ENCODE results near the gene SCYGR7. TPM values are rescaled to one million over a fixed set of nuclear protein-coding genes. Genes with fewer than 3 reads are reported as not detected.
A peak's percentile ranks its signal among the peaks of the same experiment; 100 is the strongest.
"Not testable (repeated sequence)": the region's sequence is repeated elsewhere in the genome, so short reads cannot be mapped to it uniquely, and the experiment has no call there.

The SCYGR7 gene, protein sequence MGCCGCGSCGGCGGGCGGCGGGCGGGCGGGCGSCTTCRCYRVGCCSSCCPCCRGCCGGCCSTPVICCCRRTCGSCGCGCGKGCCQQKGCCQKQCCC
- polyA plus RNA-seq (ENCODE audit: insufficient read length), result not detected

DNA sequence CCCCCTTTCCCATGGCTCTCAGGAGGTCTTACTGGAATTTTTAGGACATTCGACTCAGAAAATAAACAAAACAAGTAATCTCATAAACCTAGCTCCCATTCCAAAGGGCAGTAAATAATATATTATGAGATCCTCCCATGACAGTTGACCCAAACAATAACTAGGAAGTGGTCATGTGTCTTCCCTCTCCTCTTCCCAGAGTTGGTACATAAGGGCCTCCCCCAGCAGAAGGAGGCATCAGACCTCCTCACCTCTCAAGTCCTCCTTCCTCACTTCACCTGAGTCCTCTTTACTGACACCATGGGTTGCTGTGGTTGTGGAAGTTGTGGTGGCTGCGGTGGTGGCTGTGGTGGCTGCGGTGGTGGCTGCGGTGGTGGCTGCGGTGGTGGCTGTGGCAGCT lies at the start of gene SCYGR7:
SCYGR7 (plus strand) TSS at position 301 of the 400 bp plus-strand sequence; CDS start at position 301, 0 bp downstream.
- no peak for DNase-seq (ENCODE audit: low read depth)

DNA sequence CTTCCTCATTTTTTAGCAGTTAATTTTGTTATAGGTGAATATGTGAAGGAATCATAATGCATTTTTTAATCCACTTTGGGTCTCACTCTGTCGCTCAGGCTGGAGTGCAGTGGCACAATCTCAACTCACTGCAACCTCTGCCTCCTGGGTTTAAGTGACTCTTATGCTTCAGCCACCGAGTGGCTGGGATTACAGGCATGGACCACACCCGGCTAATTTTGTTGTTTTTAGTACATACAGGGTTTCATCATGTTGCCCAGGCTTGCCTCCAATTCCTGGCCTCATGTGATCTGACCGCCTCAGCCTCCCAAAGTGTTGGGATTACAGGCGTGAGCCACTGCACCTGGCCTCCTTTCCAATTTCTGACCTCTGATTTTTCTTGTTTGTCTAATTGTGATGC lies 43.9 kb upstream of the SCYGR7 start:
- no peak for DNase-seq (ENCODE audit: low read depth)

- no peak for DNase-seq (ENCODE audit: low read depth)
These were observed 40.9 kb upstream of the SCYGR7 start for GRCh38 chr2:227687189-227687588.

DNA sequence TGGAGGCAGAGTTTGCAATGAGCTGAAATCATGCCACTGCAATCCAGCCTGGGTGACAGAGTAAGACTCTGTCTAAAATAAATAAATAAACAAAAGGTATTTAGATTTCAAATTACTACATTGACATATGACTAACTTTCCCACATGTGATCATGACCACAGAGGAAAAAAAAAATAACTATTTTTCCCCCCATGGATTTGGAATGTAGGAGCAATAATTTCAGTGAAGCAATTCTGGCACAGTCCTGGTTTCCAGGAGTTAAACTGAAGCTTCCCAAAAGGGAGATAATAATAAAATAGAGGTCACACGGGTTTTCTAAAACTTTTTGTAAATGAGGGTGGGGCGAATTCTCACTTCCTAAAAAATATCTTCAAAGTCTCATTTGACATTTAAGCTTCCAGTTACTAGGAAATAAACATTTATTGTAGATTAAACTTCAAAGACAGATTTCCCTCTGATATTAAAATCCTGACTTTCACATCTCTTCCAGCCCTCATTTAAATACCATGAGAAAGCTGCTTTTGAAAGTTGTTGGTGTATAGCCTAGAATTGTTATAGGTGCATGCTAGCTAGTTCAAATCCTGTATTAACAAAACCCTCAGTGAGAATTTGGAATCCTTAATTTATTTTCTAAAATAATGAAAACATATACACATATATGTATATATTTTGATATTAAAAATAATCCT lies 31.0 kb upstream of the SCYGR7 start:
- no peak for DNase-seq (ENCODE audit: low read depth)

GRCh38 chr2:227701556-227701955 lies 26.6 kb upstream of the SCYGR7 start:
- DNase-seq (ENCODE audit: low read depth), result no peak

GRCh38 chr2:227703280-227703732 lies 24.8 kb upstream of the SCYGR7 start:
- no peak for DNase-seq (ENCODE audit: low read depth)

GRCh38 chr2:227703961-227704360 lies 24.2 kb upstream of the SCYGR7 start:
- no peak for DNase-seq (ENCODE audit: low read depth)

- DNase-seq (ENCODE audit: low read depth), result no peak
These were observed 21.3 kb upstream of the SCYGR7 start for GRCh38 chr2:227706859-227707258.

DNA sequence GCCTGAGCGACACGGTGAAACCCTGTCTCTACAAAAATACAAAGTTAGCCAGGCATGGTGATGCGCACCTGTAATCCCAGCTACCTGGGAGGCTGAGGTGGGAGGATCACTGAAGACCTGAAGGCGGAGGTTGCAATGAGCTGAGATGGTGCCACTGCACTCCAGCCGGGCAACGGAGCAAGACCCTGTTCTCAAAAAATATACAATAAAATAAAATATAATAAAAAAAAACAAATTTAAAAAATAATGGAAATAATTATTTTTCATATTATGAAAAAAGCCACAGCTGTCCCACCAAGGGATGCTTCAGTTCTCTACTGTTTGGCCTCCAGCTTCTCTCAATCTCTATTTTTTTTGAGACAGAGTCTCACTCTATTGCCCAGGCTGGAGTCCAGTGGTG lies 20.7 kb upstream of the SCYGR7 start:
- no peak for DNase-seq (ENCODE audit: low read depth)

GRCh38 chr2:227710986-227711385 lies 17.1 kb upstream of the SCYGR7 start:
- no peak for DNase-seq (ENCODE audit: low read depth)

DNA sequence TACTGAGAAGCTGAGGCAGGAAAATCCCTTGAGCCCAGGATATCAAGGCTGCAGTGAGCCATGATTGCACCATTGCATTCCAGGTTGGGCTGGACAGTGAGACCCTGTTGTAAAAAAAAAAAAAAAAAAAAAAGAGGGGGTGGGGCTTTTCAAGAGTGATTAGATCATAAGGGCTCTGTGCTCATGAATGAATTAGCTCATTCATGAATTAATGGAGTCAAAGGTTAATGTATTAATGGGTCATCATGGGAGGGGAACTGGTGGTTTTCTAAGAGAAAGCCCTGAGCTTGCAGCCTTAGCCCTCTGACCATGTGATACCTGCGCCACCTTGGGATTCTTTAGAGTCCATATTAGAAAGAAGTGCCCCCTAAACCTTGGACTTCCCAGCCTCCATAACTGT lies 14.8 kb upstream of the SCYGR7 start:
- no peak for DNase-seq (ENCODE audit: low read depth)

DNA sequence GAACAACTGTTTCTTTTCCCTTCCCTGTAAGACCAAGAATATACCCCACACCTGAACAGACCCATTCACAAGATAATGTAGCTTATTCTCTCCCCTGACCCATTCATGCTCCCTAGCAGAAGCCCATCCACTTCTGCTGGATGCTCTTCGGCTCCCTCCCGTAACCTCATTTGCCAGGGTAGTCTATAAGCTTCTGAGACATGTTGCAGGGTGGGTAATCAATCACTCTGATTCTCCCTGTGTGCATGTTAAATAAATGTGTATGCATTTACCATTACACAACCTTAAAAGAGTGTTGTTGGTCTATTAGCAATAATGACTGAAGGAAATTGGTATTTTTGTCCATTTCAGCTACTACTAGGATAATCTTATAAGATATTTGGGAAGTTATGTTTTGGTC lies 11.6 kb upstream of the SCYGR7 start:
- DNase-seq (ENCODE audit: low read depth), result no peak

DNA sequence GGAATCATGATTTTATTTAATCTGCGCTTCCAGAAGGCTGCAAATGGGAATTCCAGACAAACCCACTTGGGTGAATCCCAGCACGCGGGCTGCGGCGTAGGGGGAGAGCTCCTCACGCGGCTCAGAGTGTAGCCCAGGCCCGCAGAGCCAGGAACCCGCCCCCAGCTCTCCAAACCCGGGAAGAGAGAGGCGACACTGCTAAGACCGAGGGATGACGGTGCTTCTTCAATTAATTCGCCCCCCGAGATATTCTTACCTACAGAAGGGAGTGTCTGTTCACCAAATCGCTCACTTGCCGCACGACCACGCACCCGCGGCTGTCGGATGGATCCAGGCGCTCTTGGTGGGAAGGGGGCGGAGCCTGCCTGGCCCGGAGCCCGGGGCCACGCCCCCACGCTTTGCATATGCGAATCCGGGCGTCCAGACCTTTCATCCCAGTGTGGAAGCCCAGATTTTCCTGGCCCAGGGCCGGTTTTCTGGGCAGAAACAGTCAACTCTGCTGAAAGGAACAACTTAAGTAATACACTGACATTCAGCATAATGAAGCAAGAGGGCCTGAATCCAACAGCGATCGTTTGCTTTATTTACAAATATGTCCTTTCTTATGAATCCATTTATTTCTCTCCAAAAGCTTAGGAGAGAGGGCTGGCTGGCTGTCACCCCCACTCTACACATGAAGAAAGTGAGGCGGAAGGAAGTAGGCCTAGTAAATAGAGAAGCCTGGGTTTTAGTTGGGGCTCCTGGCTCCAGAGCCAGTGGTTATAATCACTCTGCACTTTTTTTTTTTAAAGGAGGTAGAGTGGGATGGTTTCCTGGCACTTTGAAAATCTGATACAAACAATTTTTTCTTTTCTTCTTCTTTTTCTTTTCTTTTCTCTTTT lies 10.2 kb upstream of the SCYGR7 start, which contains the start of gene SLC19A3:
SLC19A3 (minus strand) TSS at position 342 of the 881 bp plus-strand sequence. CDS start 15,710 bp downstream, outside the sequence.
- DNase-seq (ENCODE audit: low read depth), result peak; percentile 89

DNA sequence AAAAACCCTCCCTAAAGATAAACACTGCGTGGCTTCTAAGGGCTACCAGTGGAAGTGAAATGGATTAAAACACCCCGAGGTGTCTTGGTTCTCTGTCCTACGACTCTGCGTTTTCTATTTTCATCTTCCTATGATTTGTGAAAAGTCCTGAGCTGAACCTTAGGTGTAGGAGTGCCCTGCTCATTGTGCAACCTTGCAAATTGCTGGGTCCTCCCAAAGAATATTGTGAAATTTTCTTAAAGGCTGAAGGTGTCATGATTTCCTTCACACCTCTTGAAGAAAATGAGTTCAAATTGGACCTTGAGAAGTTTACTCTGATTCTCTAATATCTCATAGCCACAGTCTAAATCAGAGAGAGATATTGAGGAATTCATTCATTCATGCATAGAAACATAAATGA lies 8.5 kb upstream of the SCYGR7 start:
- DNase-seq (ENCODE audit: low read depth), result no peak

DNA sequence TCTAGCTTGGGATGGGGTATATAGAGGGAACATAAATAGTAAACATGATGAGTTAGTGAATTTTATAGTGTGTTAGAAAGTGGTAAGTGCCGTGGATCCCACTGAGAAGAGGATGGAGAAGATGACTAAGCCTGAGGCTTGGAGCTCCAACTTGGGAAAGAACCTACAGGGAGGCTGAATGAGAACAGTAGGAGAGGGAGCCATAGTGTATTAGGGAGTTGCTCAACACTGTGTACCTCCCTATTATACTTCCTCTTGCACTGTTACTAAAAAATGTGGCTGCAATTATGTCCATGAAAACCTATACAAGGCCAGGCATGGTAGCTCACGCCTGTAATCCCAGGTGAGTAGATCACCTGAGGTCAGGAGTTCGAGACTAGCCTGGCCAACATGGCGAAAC lies 7.5 kb upstream of the SCYGR7 start:
- no peak for DNase-seq (ENCODE audit: low read depth)

DNA sequence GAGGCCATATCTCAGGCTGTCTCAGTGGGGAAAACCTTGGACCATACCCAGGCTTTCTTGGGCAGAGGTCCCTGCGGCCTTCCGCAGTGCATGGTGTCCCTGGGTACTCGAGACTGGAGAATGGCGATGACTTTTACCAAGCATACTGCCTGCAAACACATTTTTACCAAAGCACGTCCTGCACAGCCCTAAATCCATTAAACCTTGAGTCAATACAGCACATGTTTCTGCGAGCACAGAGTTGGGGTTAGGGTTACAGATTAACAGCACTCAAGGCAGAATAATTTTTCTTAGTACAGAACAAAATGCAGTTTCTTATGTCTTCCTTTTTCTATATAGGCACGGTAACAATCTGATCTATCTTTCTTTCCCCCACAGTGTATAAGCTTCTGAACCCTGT lies 5.3 kb upstream of the SCYGR7 start:
- not testable (repeated sequence) for DNase-seq (ENCODE audit: low read depth)

DNA sequence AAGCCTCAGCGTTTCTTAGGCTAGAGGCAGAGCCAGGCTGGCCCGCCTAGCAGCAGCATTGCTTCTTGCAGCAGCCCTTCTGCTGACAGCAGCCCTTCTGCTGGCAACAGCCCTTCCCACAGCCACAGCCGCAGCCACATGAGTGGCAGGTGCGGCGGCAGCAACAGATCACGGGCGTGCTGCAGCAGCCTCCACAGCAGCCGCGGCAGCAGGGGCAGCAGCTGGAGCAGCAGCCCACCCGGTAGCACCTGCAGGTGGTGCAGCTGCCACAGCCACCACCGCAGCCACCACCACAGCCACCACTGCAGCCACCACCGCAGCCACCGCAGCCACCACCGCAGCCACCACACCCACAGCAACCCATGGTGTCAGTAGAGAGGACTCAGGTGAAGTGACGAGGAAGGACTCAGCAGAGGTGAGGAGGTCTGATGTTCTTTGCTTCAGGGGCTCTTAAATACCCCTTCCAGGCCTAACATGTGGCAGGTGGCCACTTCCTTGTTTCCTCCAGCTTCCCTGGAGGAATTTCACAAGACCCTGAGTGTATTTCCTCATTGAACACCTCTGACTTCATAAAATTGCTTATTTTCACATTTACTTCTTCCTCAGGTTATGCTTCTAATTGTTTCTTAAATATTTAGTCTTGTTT lies 3.6 kb upstream of the SCYGR7 start, which contains the start of gene SCYGR6:
SCYGR6 (minus strand) TSS at position 364 of the 646 bp plus-strand sequence; CDS start at position 364, 0 bp downstream.
- no peak for DNase-seq (ENCODE audit: low read depth)

- DNase-seq (ENCODE audit: low read depth), result no peak
These were observed 11.2 kb downstream of the SCYGR7 start for GRCh38 chr2:227739351-227739750.

- not testable (repeated sequence) for DNase-seq (ENCODE audit: low read depth)
These were observed 12.6 kb downstream of the SCYGR7 start for GRCh38 chr2:227740705-227741104.

GRCh38 chr2:227745594-227745993 lies 17.5 kb downstream of the SCYGR7 start, which contains the start of gene SCYGR8:
SCYGR8 (plus strand) TSS chr2:227745894; CDS start chr2:227745894, 0 bp downstream.
- DNase-seq (ENCODE audit: low read depth), result no peak

DNA sequence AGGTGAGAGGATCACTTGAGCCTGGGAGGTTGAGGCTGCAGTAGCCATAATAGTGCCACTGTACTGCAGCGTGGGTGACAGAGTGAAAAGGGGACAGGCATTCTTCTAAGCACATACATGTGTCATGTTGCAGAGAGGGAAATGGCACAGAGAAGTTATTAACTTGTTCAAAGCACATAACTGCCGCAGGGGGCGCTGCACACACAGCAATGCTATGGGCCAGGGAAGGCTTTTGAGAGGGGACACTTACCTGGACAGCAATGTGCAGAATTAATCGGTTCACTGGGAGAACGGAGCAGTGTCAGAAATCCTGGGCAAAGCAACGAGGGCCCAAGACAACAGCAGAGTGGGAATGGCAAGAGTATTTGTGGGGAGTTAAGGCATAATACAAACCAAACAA lies 19.9 kb downstream of the SCYGR7 start:
- no peak for DNase-seq (ENCODE audit: low read depth)

DNA sequence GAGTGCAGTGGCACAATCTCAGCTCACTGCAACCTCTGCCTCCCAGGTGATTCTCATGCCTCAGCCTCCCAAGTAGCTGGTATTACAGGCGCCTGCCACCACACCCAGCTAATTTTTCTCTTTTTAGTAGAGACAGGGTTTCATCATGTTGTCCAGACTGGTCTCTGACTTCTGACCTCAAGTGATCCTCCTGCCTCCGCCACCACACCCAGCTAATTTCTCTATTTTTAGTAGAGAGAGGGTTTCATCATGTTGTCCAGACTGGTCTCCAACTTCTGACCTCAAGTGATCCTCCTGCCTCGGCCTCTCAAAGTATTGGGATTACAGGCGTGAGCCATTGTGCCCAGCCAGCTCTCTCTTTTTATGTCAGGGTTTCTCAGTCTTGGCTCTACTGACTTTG lies 28.1 kb downstream of the SCYGR7 start:
- DNase-seq (ENCODE audit: low read depth), result not testable (repeated sequence)
